Measurements from ENCODE around the gene ARHGAP32. TPM values are rescaled to one million over a fixed set of nuclear protein-coding genes. Genes with fewer than 3 reads are reported as not detected.

Gene ARHGAP32
- total and polyA plus RNA-seq, 7 experiments from 2014 or later = 2.3 to 10.5 (median 4.9) TPM

DNA sequence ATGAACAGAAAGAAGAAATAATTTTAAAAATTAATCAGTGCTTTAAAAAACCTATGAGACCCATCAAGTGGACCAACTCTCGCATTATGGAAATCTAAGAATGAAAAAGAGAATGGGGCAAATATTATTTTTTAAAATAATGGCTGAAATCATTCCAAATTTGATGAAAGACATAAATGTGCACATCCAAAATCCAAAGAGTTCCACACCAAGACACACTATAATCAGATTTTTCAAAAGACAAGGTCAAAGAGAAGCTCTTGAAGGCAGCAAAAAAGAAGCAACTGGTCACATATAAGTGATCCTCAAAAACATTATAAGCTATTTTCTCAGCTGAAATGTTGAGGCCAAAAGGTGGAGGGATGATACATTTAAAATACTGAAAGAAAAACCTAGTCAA is 85.3 kb downstream of the ARHGAP32 start:
- Histone ChIP-seq H3K4me1 (ENCODE audit: control insufficient read depth in 2 of 2, insufficient read depth in 2 of 2, low read length in 2 of 2) (no peaks in the 10 kb centered on the region), H3K9me3 (ENCODE audit: control insufficient read depth in 2 of 3, low read length in 3 of 3) (no peaks in the 10 kb centered on the region), H3K27me3 (ENCODE audit: control insufficient read depth in 2 of 2, insufficient read depth in 2 of 2, low read length in 2 of 2) (no peaks in the 10 kb centered on the region), H3K4me3 (ENCODE audit: low read length) (no peak overlapping the region), H3K36me3 (ENCODE audit: control insufficient read depth in 2 of 3, insufficient read depth in 3 of 3, low read length in 3 of 3) (no peaks in the 10 kb centered on the region), H3K27ac (ENCODE audit: low read depth, low read length) (no peak overlapping the region)
- Mint-ChIP-seq H3K27me3 (peaks cover 0 to 2% (median 0%) of the 10 kb centered on the region in 5 donors), H3K4me3 (no peak overlapping the region), H3K9me3 (peaks cover 0 to 39% (median 16%) of the 10 kb centered on the region in 11 donors), H3K36me3 (peaks cover 7 to 44% (median 30%) of the 10 kb centered on the region in 5 donors), H3K27ac (no peak overlapping the region), H3K4me1 (no peaks in the 10 kb centered on the region)
- intact Hi-C loops (cut with micrococcal nuclease) = no loop called here
- ChIA-PET CTCF (interaction anchor here (1.9 kb wide), 1 partner anchor 12 kb away, joined by 4 read pairs; no protein-coding TSS in a partner anchor), POLR2A (no interaction called here)
- ATAC-seq (no peak), DNase-seq (no peak)

GRCh38 chr11:129102756-129103155 is 89.4 kb downstream of the ARHGAP32 start:
- Histone ChIP-seq H3K27ac (ENCODE audit: low read depth, low read length) (no peak overlapping the region), H3K4me3 (ENCODE audit: low read length) (no peak overlapping the region), H3K27me3 (ENCODE audit: control insufficient read depth in 2 of 2, insufficient read depth in 2 of 2, low read length in 2 of 2) (no peaks in the 10 kb centered on the region), H3K4me1 (ENCODE audit: control insufficient read depth in 2 of 2, insufficient read depth in 2 of 2, low read length in 2 of 2) (no peaks in the 10 kb centered on the region), H3K36me3 (ENCODE audit: control insufficient read depth in 2 of 3, insufficient read depth in 3 of 3, low read length in 3 of 3) (no peaks in the 10 kb centered on the region), H3K9me3 (ENCODE audit: control insufficient read depth in 2 of 3, low read length in 3 of 3) (peaks cover 0 to under 1% (median 0%) of the 10 kb centered on the region in 3 experiments)
- H3K9me3 Mint-ChIP-seq = peaks cover 0 to 54% (median 23%) of the 10 kb centered on the region in 11 donors
- H3K4me1 Mint-ChIP-seq = no peaks in the 10 kb centered on the region
- intact Hi-C loops (cut with micrococcal nuclease) = no loop called here
- ChIA-PET POLR2A (no interaction called here), CTCF (no interaction called here)
- DNase-seq = no peak
- H3K27ac Mint-ChIP-seq = no peak overlapping the region
- no peak for ATAC-seq
- H3K4me3 Mint-ChIP-seq = no peak overlapping the region
- peaks cover 7 to 61% (median 38%) of the 10 kb centered on the region in 5 donors for H3K36me3 Mint-ChIP-seq
- peaks cover 0 to 2% (median 0%) of the 10 kb centered on the region in 5 donors for H3K27me3 Mint-ChIP-seq

- no peaks in the 10 kb centered on the region for H3K4me1 Mint-ChIP-seq
- POLR2A ChIA-PET = no interaction called here
- H3K9me3 Mint-ChIP-seq = peaks cover 4 to 58% (median 28%) of the 10 kb centered on the region in 11 donors
- H3K4me3 Mint-ChIP-seq = no peak overlapping the region
- Histone ChIP-seq H3K9me3 (ENCODE audit: control insufficient read depth in 2 of 3, low read length in 3 of 3) (peaks cover 0 to 4% (median 0%) of the 10 kb centered on the region in 3 experiments), H3K27ac (ENCODE audit: low read depth, low read length) (no peak overlapping the region), H3K4me3 (ENCODE audit: low read length) (no peak overlapping the region), H3K27me3 (ENCODE audit: control insufficient read depth in 2 of 2, insufficient read depth in 2 of 2, low read length in 2 of 2) (no peaks in the 10 kb centered on the region), H3K36me3 (ENCODE audit: control insufficient read depth in 2 of 3, insufficient read depth in 3 of 3, low read length in 3 of 3) (no peaks in the 10 kb centered on the region), H3K4me1 (ENCODE audit: control insufficient read depth in 2 of 2, insufficient read depth in 2 of 2, low read length in 2 of 2) (no peaks in the 10 kb centered on the region)
- peaks cover 9 to 64% (median 42%) of the 10 kb centered on the region in 5 donors for H3K36me3 Mint-ChIP-seq
- peaks cover 0 to 3% (median 0%) of the 10 kb centered on the region in 5 donors for H3K27me3 Mint-ChIP-seq
- ATAC-seq (no peak), DNase-seq (no peak)
- CTCF ChIA-PET = no interaction called here
- intact Hi-C loops (cut with micrococcal nuclease) = no loop called here
- H3K27ac Mint-ChIP-seq = no peak overlapping the region
Measured at GRCh38 chr11:129102225-129102624, 89.9 kb downstream of the ARHGAP32 start.

- no peaks in the 10 kb centered on the region for H3K27me3 ChIP-seq (ENCODE audit: control insufficient read depth in 2 of 2, insufficient read depth in 2 of 2, low read length in 2 of 2)
- no peaks in the 10 kb centered on the region for H3K4me1 ChIP-seq (ENCODE audit: control insufficient read depth in 2 of 2, insufficient read depth in 2 of 2, low read length in 2 of 2)
- ChIA-PET POLR2A (no interaction called here), CTCF (no interaction called here)
- H3K9me3 ChIP-seq (ENCODE audit: control insufficient read depth in 2 of 3, low read length in 3 of 3) = peaks cover 0 to 4% (median 0%) of the 10 kb centered on the region in 3 experiments
- Mint-ChIP-seq H3K9me3 (peaks cover 7 to 16% (median 13%) of the 10 kb centered on the region in 11 donors), H3K4me3 (no peak overlapping the region), H3K27me3 (peaks cover 0 to 2% (median 0%) of the 10 kb centered on the region in 5 donors), H3K27ac (no peak overlapping the region), H3K4me1 (no peaks in the 10 kb centered on the region), H3K36me3 (peaks cover 6 to 28% (median 18%) of the 10 kb centered on the region in 5 donors)
- DNase-seq = no peak
- H3K4me3 ChIP-seq (ENCODE audit: low read length) = no peak overlapping the region
- H3K36me3 ChIP-seq (ENCODE audit: control insufficient read depth in 2 of 3, insufficient read depth in 3 of 3, low read length in 3 of 3) = no peaks in the 10 kb centered on the region
- intact Hi-C loops (cut with micrococcal nuclease) = no loop called here
- H3K27ac ChIP-seq (ENCODE audit: low read depth, low read length) = no peak overlapping the region
- no peak for ATAC-seq
Measured at GRCh38 chr11:129093283-129093682, 98.8 kb downstream of the ARHGAP32 start.

GRCh38 chr11:129090056-129090455 is 102.1 kb downstream of the ARHGAP32 start:
- no peaks in the 10 kb centered on the region for H3K27me3 ChIP-seq (ENCODE audit: control insufficient read depth in 2 of 2, insufficient read depth in 2 of 2, low read length in 2 of 2)
- H3K9me3 ChIP-seq (ENCODE audit: control insufficient read depth in 2 of 3, low read length in 3 of 3) = peaks cover 0 to 4% (median 0%) of the 10 kb centered on the region in 3 experiments
- no peaks in the 10 kb centered on the region for H3K4me1 ChIP-seq (ENCODE audit: control insufficient read depth in 2 of 2, insufficient read depth in 2 of 2, low read length in 2 of 2)
- no peaks in the 10 kb centered on the region for H3K4me1 Mint-ChIP-seq
- ChIA-PET POLR2A (interaction anchor here (0.5 kb wide), 1 partner anchor 8 kb away, joined by 3 read pairs; no protein-coding TSS in a partner anchor), CTCF (no interaction called here)
- peaks cover 0 to 7% (median 3%) of the 10 kb centered on the region in 11 donors for H3K9me3 Mint-ChIP-seq
- H3K4me3 Mint-ChIP-seq = no peak overlapping the region
- no peak for ATAC-seq
- no peaks in the 10 kb centered on the region for H3K27me3 Mint-ChIP-seq
- H3K27ac Mint-ChIP-seq = no peak overlapping the region
- H3K27ac ChIP-seq (ENCODE audit: low read depth, low read length) = no peak overlapping the region
- DNase-seq = no peak
- H3K4me3 ChIP-seq (ENCODE audit: low read length) = no peak overlapping the region
- no peaks in the 10 kb centered on the region for H3K36me3 ChIP-seq (ENCODE audit: control insufficient read depth in 2 of 3, insufficient read depth in 3 of 3, low read length in 3 of 3)
- intact Hi-C loops (cut with micrococcal nuclease) = no loop called here
- peaks cover 0 to 21% (median 3%) of the 10 kb centered on the region in 5 donors for H3K36me3 Mint-ChIP-seq

GRCh38 chr11:129089279-129089678 is 102.8 kb downstream of the ARHGAP32 start:
- Mint-ChIP-seq H3K27me3 (no peaks in the 10 kb centered on the region), H3K4me1 (no peaks in the 10 kb centered on the region), H3K36me3 (peaks cover 0 to 26% (median 8%) of the 10 kb centered on the region in 5 donors), H3K4me3 (no peak overlapping the region), H3K27ac (no peak overlapping the region), H3K9me3 (peaks cover 0 to 13% (median 9%) of the 10 kb centered on the region in 11 donors)
- no peak for DNase-seq
- Histone ChIP-seq H3K27me3 (ENCODE audit: control insufficient read depth in 2 of 2, insufficient read depth in 2 of 2, low read length in 2 of 2) (no peaks in the 10 kb centered on the region), H3K4me1 (ENCODE audit: control insufficient read depth in 2 of 2, insufficient read depth in 2 of 2, low read length in 2 of 2) (no peaks in the 10 kb centered on the region), H3K4me3 (ENCODE audit: low read length) (no peak overlapping the region), H3K27ac (ENCODE audit: low read depth, low read length) (no peak overlapping the region), H3K9me3 (ENCODE audit: control insufficient read depth in 2 of 3, low read length in 3 of 3) (peaks cover 0 to 6% (median 0%) of the 10 kb centered on the region in 3 experiments), H3K36me3 (ENCODE audit: control insufficient read depth in 2 of 3, insufficient read depth in 3 of 3, low read length in 3 of 3) (no peaks in the 10 kb centered on the region)
- ChIA-PET POLR2A (no interaction called here), CTCF (no interaction called here)
- intact Hi-C loops (cut with micrococcal nuclease) = no loop called here
- ATAC-seq = no peak

DNA sequence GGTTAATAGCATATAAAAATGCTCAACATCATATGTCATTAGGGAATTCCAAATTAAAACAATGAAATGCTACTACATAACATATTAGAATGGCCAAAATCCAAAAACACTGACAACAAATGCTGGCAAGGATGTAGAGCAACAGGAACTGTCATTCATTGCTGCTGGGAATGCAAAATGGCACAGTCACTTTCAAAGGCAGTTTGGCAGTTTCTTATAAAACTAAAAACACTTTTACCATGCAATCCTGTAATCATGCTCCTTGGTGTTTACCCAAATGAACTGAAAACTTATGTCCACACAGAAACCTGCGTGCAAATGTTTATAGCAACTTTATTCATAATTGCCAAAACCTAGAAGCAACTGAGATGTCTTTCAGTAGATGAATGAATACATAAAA is 105.1 kb downstream of the ARHGAP32 start:
- CTCF ChIA-PET = no interaction called here
- Histone ChIP-seq H3K27me3 (ENCODE audit: control insufficient read depth in 2 of 2, insufficient read depth in 2 of 2, low read length in 2 of 2) (no peaks in the 10 kb centered on the region), H3K36me3 (ENCODE audit: control insufficient read depth in 2 of 3, insufficient read depth in 3 of 3, low read length in 3 of 3) (no peaks in the 10 kb centered on the region), H3K9me3 (ENCODE audit: control insufficient read depth in 2 of 3, low read length in 3 of 3) (peaks cover 0 to 14% (median 0%) of the 10 kb centered on the region in 3 experiments), H3K4me3 (ENCODE audit: low read length) (no peak overlapping the region), H3K27ac (ENCODE audit: low read depth, low read length) (no peak overlapping the region), H3K4me1 (ENCODE audit: control insufficient read depth in 2 of 2, insufficient read depth in 2 of 2, low read length in 2 of 2) (no peaks in the 10 kb centered on the region)
- Mint-ChIP-seq H3K27ac (no peak overlapping the region), H3K36me3 (peaks cover 5 to 45% (median 23%) of the 10 kb centered on the region in 5 donors), H3K4me3 (no peak overlapping the region), H3K27me3 (no peaks in the 10 kb centered on the region), H3K4me1 (no peaks in the 10 kb centered on the region), H3K9me3 (peaks cover 5 to 36% (median 27%) of the 10 kb centered on the region in 11 donors)
- intact Hi-C loops (cut with micrococcal nuclease) = no loop called here
- POLR2A ChIA-PET = no interaction called here
- DNase-seq (no peak), ATAC-seq (no peak)
